ENCODE results near the gene PTPRG. TPM values are rescaled to one million over a fixed set of nuclear protein-coding genes. Genes with fewer than 3 reads are reported as not detected.

PTPRG gene
- total RNA-seq, 6 experiments from 2014 or later = 29.4 to 34.7 (median 32.7) TPM

DNA sequence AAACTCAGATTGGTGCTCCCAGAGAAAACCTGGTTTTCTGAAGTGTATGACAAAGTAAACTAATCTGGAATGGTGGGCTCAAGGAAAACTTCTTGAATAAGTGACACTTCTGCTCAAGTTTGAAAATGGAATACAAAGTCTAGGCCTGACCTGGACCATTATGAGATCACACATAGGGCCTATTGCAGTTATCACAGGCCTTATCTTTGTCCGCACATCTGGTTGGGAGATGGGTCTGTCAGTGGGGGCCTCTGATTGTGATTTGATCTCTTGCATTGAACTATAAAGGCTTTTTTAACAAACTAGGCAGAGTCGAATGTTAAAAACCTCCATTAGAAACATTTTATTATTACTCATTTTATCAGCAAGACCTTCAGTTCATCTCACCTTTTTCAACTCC, 405.6 kb downstream of the PTPRG start:
- Mint-ChIP-seq H3K9me3 (no peaks in the 10 kb centered on the region), H3K36me3 (ENCODE audit: low read depth) (no peaks in the 10 kb centered on the region), H3K4me3 (no peak overlapping the region), H3K4me1 (ENCODE audit: low read depth) (peaks cover 40% of the 10 kb centered on the region), H3K27ac (no peak overlapping the region), H3K27me3 (ENCODE audit: insufficient read depth) (no peaks in the 10 kb centered on the region; the same call in none of the 2 replicates)
- TF ChIP-seq, protein P1, sequence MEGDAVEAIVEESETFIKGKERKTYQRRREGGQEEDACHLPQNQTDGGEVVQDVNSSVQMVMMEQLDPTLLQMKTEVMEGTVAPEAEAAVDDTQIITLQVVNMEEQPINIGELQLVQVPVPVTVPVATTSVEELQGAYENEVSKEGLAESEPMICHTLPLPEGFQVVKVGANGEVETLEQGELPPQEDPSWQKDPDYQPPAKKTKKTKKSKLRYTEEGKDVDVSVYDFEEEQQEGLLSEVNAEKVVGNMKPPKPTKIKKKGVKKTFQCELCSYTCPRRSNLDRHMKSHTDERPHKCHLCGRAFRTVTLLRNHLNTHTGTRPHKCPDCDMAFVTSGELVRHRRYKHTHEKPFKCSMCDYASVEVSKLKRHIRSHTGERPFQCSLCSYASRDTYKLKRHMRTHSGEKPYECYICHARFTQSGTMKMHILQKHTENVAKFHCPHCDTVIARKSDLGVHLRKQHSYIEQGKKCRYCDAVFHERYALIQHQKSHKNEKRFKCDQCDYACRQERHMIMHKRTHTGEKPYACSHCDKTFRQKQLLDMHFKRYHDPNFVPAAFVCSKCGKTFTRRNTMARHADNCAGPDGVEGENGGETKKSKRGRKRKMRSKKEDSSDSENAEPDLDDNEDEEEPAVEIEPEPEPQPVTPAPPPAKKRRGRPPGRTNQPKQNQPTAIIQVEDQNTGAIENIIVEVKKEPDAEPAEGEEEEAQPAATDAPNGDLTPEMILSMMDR (IDR thresholded peaks at IDR 0.05) = no peak
- no peak for DNase-seq

DNA sequence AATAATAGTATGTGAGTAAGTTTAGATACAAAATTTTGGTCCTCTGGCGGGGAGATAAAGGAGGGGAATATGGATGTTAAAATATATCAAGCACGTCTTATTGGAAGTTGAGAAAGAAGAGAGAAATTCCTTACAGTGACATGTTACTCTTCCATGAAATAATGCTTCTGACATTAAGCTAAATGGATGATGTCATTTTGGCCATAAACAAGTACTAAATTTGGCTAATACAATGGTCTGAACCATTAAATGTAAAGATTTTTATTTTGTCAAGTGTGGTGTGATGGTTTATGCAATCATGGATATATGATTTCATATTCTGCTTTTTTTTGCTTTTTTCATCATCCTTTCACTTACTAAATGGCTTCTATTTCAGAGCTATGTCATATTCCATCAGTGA, 406.6 kb downstream of the PTPRG start:
- Mint-ChIP-seq H3K4me3 (no peak overlapping the region), H3K4me1 (ENCODE audit: low read depth) (peaks cover 34% of the 10 kb centered on the region), H3K36me3 (ENCODE audit: low read depth) (no peaks in the 10 kb centered on the region), H3K27me3 (ENCODE audit: insufficient read depth) (no peaks in the 10 kb centered on the region; the same call in none of the 2 replicates), H3K27ac (no peak overlapping the region), H3K9me3 (no peaks in the 10 kb centered on the region)
- TF ChIP-seq, protein P1 (IDR thresholded peaks at IDR 0.05) = no peak
- DNase-seq = no peak

DNA sequence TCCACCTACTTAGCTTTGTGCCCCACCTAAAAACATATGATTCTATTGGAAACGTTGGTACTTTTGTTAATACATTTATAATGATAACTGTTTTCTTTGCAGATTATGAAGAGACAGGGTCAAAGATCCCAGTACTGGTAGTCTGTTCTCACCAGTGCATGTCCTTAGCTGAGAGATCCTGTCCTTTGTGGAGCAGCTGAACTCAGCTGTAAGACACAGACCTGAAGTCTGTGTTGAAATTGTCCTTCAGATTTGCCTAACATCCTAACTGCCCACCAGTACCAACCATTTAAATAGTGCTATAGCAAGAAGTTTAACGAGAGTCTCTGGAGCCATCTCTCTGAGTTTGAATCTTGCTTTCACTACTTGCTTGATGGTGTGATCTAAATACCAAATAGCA, 413.3 kb downstream of the PTPRG start:
- no peak for DNase-seq
- Mint-ChIP-seq H3K4me1 (ENCODE audit: low read depth) (peaks cover 18% of the 10 kb centered on the region), H3K9me3 (no peaks in the 10 kb centered on the region), H3K4me3 (no peak overlapping the region), H3K36me3 (ENCODE audit: low read depth) (no peaks in the 10 kb centered on the region), H3K27ac (no peak overlapping the region), H3K27me3 (ENCODE audit: insufficient read depth) (no peaks in the 10 kb centered on the region; the same call in none of the 2 replicates)
- TF ChIP-seq, protein P1 (IDR thresholded peaks at IDR 0.05) = no peak

DNA sequence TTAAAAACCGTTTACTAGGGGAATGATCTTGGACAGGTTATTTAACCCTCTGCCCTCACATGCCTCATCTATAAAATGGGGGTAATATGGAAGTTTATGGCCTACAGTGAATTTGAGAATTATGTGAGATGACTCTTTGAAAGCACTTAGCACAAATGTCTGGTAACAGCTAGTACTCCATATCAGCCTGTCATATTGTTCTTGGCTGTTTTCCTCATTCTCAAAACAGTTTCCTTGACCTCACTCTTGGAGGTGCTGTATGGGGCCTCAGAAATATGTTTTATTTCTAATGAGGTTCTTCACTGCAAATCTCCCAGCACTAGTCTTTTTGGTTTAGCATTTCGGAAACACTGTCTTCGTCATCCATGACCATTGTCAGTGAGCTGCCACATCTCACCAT, 413.8 kb downstream of the PTPRG start:
- H3K36me3 Mint-ChIP-seq (ENCODE audit: low read depth) = no peaks in the 10 kb centered on the region

GRCh38 chr3:61975936-61976335, 414.6 kb downstream of the PTPRG start:
- no peaks in the 10 kb centered on the region for H3K36me3 Mint-ChIP-seq (ENCODE audit: low read depth)
- TF ChIP-seq, protein P1 (IDR thresholded peaks at IDR 0.05) = no peak
- no peak for DNase-seq
- H3K4me3 Mint-ChIP-seq = no peak overlapping the region
- no peak overlapping the region for H3K27ac Mint-ChIP-seq
- peaks cover 31% of the 10 kb centered on the region for H3K4me1 Mint-ChIP-seq (ENCODE audit: low read depth)
- H3K27me3 Mint-ChIP-seq (ENCODE audit: insufficient read depth) = no peaks in the 10 kb centered on the region; the same call in none of the 2 replicates
- no peaks in the 10 kb centered on the region for H3K9me3 Mint-ChIP-seq

More for the DNA sequence above, 413.8 kb downstream of the PTPRG start:
- TF ChIP-seq, protein P1 (IDR thresholded peaks at IDR 0.05) = no peak
- Mint-ChIP-seq H3K4me3 (no peak overlapping the region), H3K4me1 (ENCODE audit: low read depth) (peaks cover 24% of the 10 kb centered on the region), H3K27me3 (ENCODE audit: insufficient read depth) (no peaks in the 10 kb centered on the region; the same call in none of the 2 replicates), H3K9me3 (no peaks in the 10 kb centered on the region), H3K27ac (no peak overlapping the region)
- no peak for DNase-seq
